CD4-positive, alpha-beta T cell treated with Interleukin-15 for 1 hour (primary cell): ENCODE results near the gene HSPBAP1.
A peak's percentile ranks its signal among the peaks of the same experiment; 100 is the strongest.
"Not testable (repeated sequence)": the region's sequence is repeated elsewhere in the genome, so short reads cannot be mapped to it uniquely, and the experiment has no call there.

Source experiments
- DNase-seq: peaks from one replicate; pipeline ENCODE4 v3.0.0-alpha.2; 2020

The HSPBAP1 gene

GRCh38 chr3:122782804-122783203 lies 10.8 kb downstream of the HSPBAP1 start:
- DNase-seq = no peak

GRCh38 chr3:122777563-122777962 lies 16.1 kb downstream of the HSPBAP1 start:
- DNase-seq = no peak

- DNase-seq = no peak
Measured at GRCh38 chr3:122776675-122777468, 16.8 kb downstream of the HSPBAP1 start.

GRCh38 chr3:122774564-122774963 lies 19.1 kb downstream of the HSPBAP1 start:
- DNase-seq = no peak

- no peak for DNase-seq
Measured at GRCh38 chr3:122773944-122774509, 19.6 kb downstream of the HSPBAP1 start.

GRCh38 chr3:122772827-122773226 lies 20.8 kb downstream of the HSPBAP1 start:
- DNase-seq = no peak

GRCh38 chr3:122770521-122771202 lies 23.0 kb downstream of the HSPBAP1 start:
- no peak for DNase-seq

GRCh38 chr3:122767540-122768372 lies 25.9 kb downstream of the HSPBAP1 start:
- DNase-seq = no peak

GRCh38 chr3:122766430-122766829 lies 27.2 kb downstream of the HSPBAP1 start:
- DNase-seq = no peak

- no peak for DNase-seq
Measured at GRCh38 chr3:122760453-122761271, 33.0 kb downstream of the HSPBAP1 start.

GRCh38 chr3:122758877-122759560 lies 34.6 kb downstream of the HSPBAP1 start:
- DNase-seq = no peak

- DNase-seq = no peak
Measured at GRCh38 chr3:122755491-122755890, 38.1 kb downstream of the HSPBAP1 start.

- peak; percentile 19 for DNase-seq
Measured at GRCh38 chr3:122754929-122755328, 38.7 kb downstream of the HSPBAP1 start.

- no peak for DNase-seq
Measured at GRCh38 chr3:122748347-122748746, 45.3 kb downstream of the HSPBAP1 start.

GRCh38 chr3:122747295-122747694 lies 46.3 kb downstream of the HSPBAP1 start:
- not testable (repeated sequence) for DNase-seq

GRCh38 chr3:122745369-122746021 lies 48.1 kb downstream of the HSPBAP1 start:
- no peak for DNase-seq

GRCh38 chr3:122743581-122744120 lies 50.0 kb downstream of the HSPBAP1 start:
- no peak for DNase-seq

- no peak for DNase-seq
Measured at GRCh38 chr3:122742234-122742633, 51.4 kb downstream of the HSPBAP1 start.

- DNase-seq = no peak
Measured at GRCh38 chr3:122739172-122739571, 54.5 kb downstream of the HSPBAP1 start.

- not testable (repeated sequence) for DNase-seq
Measured at GRCh38 chr3:122732682-122733525, 60.7 kb downstream of the HSPBAP1 start.
